ENCODE results near the gene CLCN6. TPM values are rescaled to one million over a fixed set of nuclear protein-coding genes. Genes with fewer than 3 reads are reported as not detected.

Gene CLCN6
- polyA plus RNA-seq, 4 donors, result 9.2 to 20.9 (median 12.1) TPM

DNA sequence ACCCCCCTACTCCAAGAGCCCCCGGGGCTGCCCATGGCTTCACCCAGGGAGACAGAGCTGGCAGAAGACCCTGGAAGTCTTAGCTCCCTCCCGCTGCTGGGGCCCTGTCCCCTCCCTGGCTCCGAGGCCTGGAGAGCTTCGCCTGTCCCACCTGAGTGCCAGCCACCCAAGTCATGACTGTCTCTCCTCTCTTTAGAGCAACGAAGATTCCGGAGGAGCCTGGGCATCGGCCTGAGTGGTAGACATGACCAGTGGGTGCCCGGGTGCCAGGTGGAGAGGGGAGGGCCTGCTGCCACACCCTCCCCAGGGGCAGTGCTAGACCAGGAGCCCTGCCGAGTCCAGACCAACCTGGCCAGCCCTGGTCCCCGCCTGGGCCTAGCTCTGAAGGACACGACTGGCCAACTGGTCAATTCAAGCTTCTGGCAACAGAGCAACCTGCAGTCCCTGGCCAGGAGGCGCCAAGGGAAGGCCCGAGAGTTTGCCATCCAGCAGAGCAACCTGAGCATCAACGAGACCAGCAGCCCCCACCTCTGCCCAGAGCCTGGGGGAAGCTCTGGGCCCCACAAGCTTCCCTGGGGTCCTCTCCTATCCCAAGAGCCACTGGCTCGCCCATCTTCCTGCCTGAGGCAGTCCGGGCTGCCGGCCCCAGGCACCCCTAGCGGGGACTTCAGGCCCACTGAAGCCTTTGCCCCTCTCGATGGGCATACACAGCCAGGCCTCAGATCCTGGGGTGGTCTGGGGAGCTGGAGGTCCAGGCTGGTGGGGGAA is 40.1 kb upstream of the CLCN6 start:
- H3K27ac ChIP-seq (ENCODE audit: low read depth in 1 of 3, low read length in 2 of 3), result no peak overlapping the region
- DNase-seq, result no peak

DNA sequence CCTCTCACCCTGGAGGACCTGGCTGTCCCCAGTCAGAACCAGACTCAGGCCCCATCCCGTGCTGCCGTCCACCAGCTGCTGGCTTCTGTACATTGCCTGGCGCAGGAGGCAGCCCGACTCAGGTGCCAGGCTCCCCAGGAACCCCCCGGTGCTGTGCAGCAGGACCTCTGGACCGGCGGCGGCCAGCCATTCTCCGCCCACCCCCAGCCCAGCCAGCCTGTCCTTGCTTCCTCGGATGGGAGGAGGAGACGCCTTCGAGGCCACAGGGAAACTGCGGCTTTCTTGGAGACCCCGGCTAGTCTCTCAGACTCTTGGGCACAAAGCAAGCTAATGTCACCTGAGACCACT is 39.6 kb upstream of the CLCN6 start:
- Histone ChIP-seq H3K27ac (ENCODE audit: low read depth in 1 of 3, low read length in 2 of 3) (no peak overlapping the region), H3K9me3 (ENCODE audit: control insufficient read depth in 2 of 2, insufficient read depth in 1 of 2, low read depth in 1 of 2, low read length in 1 of 2) (no peaks in the 10 kb centered on the region), H3K27me3 (ENCODE audit: control insufficient read depth in 3 of 3, insufficient read depth in 3 of 3, low read length in 3 of 3) (peaks cover 0 to 12% (median 2%) of the 10 kb centered on the region in 3 donors), H3K36me3 (ENCODE audit: control insufficient read depth in 3 of 3, insufficient read depth in 2 of 3, low read depth in 1 of 3, low read length in 3 of 3) (no peaks in the 10 kb centered on the region), H3K4me3 (ENCODE audit: low read depth in 1 of 3, low read length in 3 of 3) (no peak overlapping the region), H3K4me1 (ENCODE audit: control insufficient read depth in 3 of 3, insufficient read depth in 2 of 3, low read depth in 1 of 3, low read length in 2 of 3) (no peaks in the 10 kb centered on the region)
- WGBS, 3 donors, result 68 to 80% (median 76%) methylated on average over 14 of the region's 14 CpGs
- FAIRE-seq (no peak), DNase-seq (no peak)

More for the DNA sequence above, 40.1 kb upstream of the CLCN6 start:
- Histone ChIP-seq H3K9me3 (ENCODE audit: control insufficient read depth in 2 of 2, insufficient read depth in 1 of 2, low read depth in 1 of 2, low read length in 1 of 2) (no peaks in the 10 kb centered on the region), H3K36me3 (ENCODE audit: control insufficient read depth in 3 of 3, insufficient read depth in 2 of 3, low read depth in 1 of 3, low read length in 3 of 3) (no peaks in the 10 kb centered on the region), H3K4me1 (ENCODE audit: control insufficient read depth in 3 of 3, insufficient read depth in 2 of 3, low read depth in 1 of 3, low read length in 2 of 3) (no peaks in the 10 kb centered on the region), H3K4me3 (ENCODE audit: low read depth in 1 of 3, low read length in 3 of 3) (no peak overlapping the region), H3K27me3 (ENCODE audit: control insufficient read depth in 3 of 3, insufficient read depth in 3 of 3, low read length in 3 of 3) (peaks cover 0 to 16% (median 2%) of the 10 kb centered on the region in 3 donors)
- 76 to 86% (median 83%) methylated on average over 18 to 19 of the region's 19 CpGs for WGBS, 3 donors
- no peak for FAIRE-seq

DNA sequence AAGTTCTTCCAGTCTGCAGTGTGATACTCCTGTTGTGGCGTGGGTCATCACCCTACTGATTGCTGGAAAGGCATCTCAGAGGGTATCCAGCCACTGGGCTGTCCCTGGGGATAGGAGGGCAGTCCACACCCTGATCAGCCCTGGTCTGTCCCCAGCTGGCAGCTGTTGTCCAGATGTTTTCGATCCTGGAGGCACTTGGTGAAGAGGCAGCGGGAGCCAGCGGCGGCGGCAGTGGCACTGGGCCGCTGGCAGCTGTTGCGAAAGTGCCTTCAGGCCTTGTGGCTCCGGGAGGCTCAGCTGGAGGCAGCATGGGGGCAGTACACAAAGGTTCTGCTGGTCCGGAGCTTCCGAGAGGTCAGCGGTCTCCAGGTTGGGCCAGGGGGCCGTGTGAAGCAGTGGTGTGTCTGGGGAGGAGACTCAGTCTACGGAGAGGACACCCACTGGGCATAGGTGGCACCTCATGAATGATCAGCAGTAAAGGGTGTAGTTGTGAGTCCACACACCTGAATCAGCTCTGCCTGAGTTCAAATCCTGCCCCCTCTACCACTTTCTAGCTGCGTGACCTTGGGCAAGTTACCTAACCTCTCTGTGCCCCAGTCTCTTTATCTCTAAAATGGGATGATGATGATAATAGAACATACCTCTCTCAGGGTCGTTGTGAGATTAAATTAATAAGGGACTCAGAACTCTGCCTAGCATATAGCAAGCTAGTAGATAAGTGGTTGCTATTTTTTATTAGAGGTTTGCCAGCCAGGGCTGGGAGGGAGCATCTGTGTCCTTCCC is 37.9 kb upstream of the CLCN6 start:
- Histone ChIP-seq H3K27ac (ENCODE audit: low read depth in 1 of 3, low read length in 2 of 3) (no peak overlapping the region), H3K4me1 (ENCODE audit: control insufficient read depth in 3 of 3, insufficient read depth in 2 of 3, low read depth in 1 of 3, low read length in 2 of 3) (no peaks in the 10 kb centered on the region), H3K27me3 (ENCODE audit: control insufficient read depth in 3 of 3, insufficient read depth in 3 of 3, low read length in 3 of 3) (no peaks in the 10 kb centered on the region), H3K36me3 (ENCODE audit: control insufficient read depth in 3 of 3, insufficient read depth in 2 of 3, low read depth in 1 of 3, low read length in 3 of 3) (no peaks in the 10 kb centered on the region), H3K9me3 (ENCODE audit: control insufficient read depth in 2 of 2, insufficient read depth in 1 of 2, low read depth in 1 of 2, low read length in 1 of 2) (no peaks in the 10 kb centered on the region), H3K4me3 (ENCODE audit: low read depth in 1 of 3, low read length in 3 of 3) (no peak overlapping the region)
- WGBS, 3 donors, result 68 to 75% (median 69%) methylated on average over 16 of the region's 16 CpGs
- DNase-seq (no peak), FAIRE-seq (no peak)

DNA sequence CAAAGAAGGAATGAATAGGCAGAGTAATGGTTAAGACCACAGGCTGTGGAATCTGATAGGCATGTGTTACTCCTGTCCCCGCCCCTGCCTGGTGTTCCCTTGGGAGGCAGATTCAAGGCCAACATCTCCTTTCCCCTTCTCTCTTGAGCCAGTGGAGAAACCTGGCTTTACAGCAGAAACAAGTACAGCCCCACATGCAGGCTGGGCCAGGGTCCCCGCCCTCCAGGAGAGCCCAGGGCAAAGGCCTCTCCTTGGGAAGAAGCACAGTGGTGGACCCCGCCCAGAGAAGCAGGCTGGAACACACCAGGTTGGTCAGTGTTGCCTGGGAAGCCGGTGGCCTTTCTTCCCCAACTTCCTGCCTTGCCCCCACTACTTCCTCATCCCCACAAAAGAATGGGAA is 37.2 kb upstream of the CLCN6 start:
- H3K27ac ChIP-seq (ENCODE audit: low read depth in 1 of 3, low read length in 2 of 3), result no peak overlapping the region
- H3K9me3 ChIP-seq (ENCODE audit: control insufficient read depth in 2 of 2, insufficient read depth in 1 of 2, low read depth in 1 of 2, low read length in 1 of 2), result no peaks in the 10 kb centered on the region
- no peaks in the 10 kb centered on the region for H3K36me3 ChIP-seq (ENCODE audit: control insufficient read depth in 3 of 3, insufficient read depth in 2 of 3, low read depth in 1 of 3, low read length in 3 of 3)
- WGBS, 3 donors, result 19 to 43% (median 22%) methylated on average over 4 of the region's 4 CpGs
- no peaks in the 10 kb centered on the region for H3K27me3 ChIP-seq (ENCODE audit: control insufficient read depth in 3 of 3, insufficient read depth in 3 of 3, low read length in 3 of 3)
- H3K4me1 ChIP-seq (ENCODE audit: control insufficient read depth in 3 of 3, insufficient read depth in 2 of 3, low read depth in 1 of 3, low read length in 2 of 3), result no peaks in the 10 kb centered on the region
- FAIRE-seq (no peak), DNase-seq (no peak)
- no peak overlapping the region for H3K4me3 ChIP-seq (ENCODE audit: low read depth in 1 of 3, low read length in 3 of 3)

DNA sequence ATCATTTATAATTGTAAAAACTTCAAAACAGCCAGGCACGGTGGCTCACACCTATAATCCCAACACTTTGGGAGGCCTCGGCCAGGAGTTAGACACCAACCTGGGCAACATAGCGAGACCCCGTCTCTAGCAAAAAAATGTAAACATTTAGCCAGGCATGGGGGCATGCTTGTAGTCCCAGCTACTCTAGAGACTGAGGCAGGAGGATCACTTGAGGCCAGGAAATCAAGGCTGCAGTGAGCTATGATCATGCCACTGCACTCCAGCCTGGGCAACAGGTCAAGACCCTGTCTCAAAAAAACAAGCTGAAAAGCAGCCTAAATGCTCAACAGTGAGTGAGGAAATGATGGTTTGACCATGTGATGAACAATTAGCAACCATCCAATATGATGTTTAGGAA is 36.7 kb upstream of the CLCN6 start:
- H3K36me3 ChIP-seq (ENCODE audit: control insufficient read depth in 3 of 3, insufficient read depth in 2 of 3, low read depth in 1 of 3, low read length in 3 of 3), result no peaks in the 10 kb centered on the region
- WGBS, 3 donors, result 73 to 75% (median 74%) methylated on average over 4 of the region's 4 CpGs
- no peak overlapping the region for H3K4me3 ChIP-seq (ENCODE audit: low read depth in 1 of 3, low read length in 3 of 3)
- no peak for DNase-seq
- H3K4me1 ChIP-seq (ENCODE audit: control insufficient read depth in 3 of 3, insufficient read depth in 2 of 3, low read depth in 1 of 3, low read length in 2 of 3), result no peaks in the 10 kb centered on the region
- H3K27me3 ChIP-seq (ENCODE audit: control insufficient read depth in 3 of 3, insufficient read depth in 3 of 3, low read length in 3 of 3), result no peaks in the 10 kb centered on the region
- FAIRE-seq, result no peak
- H3K27ac ChIP-seq (ENCODE audit: low read depth in 1 of 3, low read length in 2 of 3), result no peak overlapping the region
- no peaks in the 10 kb centered on the region for H3K9me3 ChIP-seq (ENCODE audit: control insufficient read depth in 2 of 2, insufficient read depth in 1 of 2, low read depth in 1 of 2, low read length in 1 of 2)

DNA sequence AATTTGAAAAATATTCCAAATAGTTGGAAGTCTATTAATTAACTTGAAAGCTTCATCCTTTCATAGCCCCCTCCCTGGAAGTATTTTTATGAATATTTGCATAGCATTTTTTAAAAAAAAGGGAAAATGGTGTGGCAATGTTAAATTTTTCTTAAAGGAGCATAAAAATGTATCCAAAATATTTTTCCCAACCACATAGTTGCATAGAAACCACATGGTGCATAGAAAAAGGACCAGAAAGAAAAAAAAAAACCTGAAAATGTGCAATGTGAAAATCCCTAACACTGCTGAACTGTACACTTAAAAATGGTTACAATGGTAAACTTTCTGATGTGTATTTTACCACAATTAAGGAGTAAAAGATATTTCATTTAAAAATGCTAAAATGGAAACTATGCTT is 36.0 kb upstream of the CLCN6 start:
- Histone ChIP-seq H3K4me1 (ENCODE audit: control insufficient read depth in 3 of 3, insufficient read depth in 2 of 3, low read depth in 1 of 3, low read length in 2 of 3) (no peaks in the 10 kb centered on the region), H3K36me3 (ENCODE audit: control insufficient read depth in 3 of 3, insufficient read depth in 2 of 3, low read depth in 1 of 3, low read length in 3 of 3) (no peaks in the 10 kb centered on the region), H3K27ac (ENCODE audit: low read depth in 1 of 3, low read length in 2 of 3) (no peak overlapping the region), H3K27me3 (ENCODE audit: control insufficient read depth in 3 of 3, insufficient read depth in 3 of 3, low read length in 3 of 3) (no peaks in the 10 kb centered on the region), H3K4me3 (ENCODE audit: low read depth in 1 of 3, low read length in 3 of 3) (no peak overlapping the region), H3K9me3 (ENCODE audit: control insufficient read depth in 2 of 2, insufficient read depth in 1 of 2, low read depth in 1 of 2, low read length in 1 of 2) (no peaks in the 10 kb centered on the region)
- no peak for DNase-seq
- no peak for FAIRE-seq

DNA sequence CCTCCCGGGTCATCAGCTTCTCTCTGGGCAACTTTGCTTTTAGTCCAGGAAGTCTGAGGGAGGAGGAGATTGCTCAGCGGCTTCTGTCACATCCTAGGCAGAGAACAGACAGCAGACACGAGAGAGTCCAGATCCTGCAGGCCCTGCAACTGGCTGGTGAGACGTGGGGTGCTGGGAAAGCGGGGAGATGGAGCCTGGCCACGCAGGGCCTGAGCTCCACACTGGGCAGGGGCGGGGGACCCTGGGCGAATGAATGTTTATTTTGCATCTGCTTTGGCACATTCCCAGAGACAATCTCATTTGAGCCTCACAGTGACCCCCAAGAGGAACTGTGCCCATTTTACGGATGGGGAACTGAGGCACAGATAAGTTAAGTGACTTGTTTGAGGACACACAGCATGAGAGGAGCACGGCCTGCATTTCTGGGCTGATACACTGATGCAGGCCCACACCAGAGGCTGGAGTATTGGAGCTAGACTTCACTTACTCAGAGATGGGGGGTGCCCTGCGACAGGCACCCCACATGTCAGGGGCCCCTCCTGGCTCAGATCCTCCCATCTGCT is 34.4 kb upstream of the CLCN6 start:
- Histone ChIP-seq H3K36me3 (ENCODE audit: control insufficient read depth in 3 of 3, insufficient read depth in 2 of 3, low read depth in 1 of 3, low read length in 3 of 3) (no peaks in the 10 kb centered on the region), H3K4me3 (ENCODE audit: low read depth in 1 of 3, low read length in 3 of 3) (no peak overlapping the region), H3K27ac (ENCODE audit: low read depth in 1 of 3, low read length in 2 of 3) (no peak overlapping the region), H3K9me3 (ENCODE audit: control insufficient read depth in 2 of 2, insufficient read depth in 1 of 2, low read depth in 1 of 2, low read length in 1 of 2) (no peaks in the 10 kb centered on the region), H3K27me3 (ENCODE audit: control insufficient read depth in 3 of 3, insufficient read depth in 3 of 3, low read length in 3 of 3) (no peaks in the 10 kb centered on the region), H3K4me1 (ENCODE audit: control insufficient read depth in 3 of 3, insufficient read depth in 2 of 3, low read depth in 1 of 3, low read length in 2 of 3) (no peaks in the 10 kb centered on the region)
- FAIRE-seq, result no peak
- DNase-seq, result no peak
- WGBS, 3 donors, result 60 to 63% (median 63%) methylated on average over 11 of the region's 11 CpGs

DNA sequence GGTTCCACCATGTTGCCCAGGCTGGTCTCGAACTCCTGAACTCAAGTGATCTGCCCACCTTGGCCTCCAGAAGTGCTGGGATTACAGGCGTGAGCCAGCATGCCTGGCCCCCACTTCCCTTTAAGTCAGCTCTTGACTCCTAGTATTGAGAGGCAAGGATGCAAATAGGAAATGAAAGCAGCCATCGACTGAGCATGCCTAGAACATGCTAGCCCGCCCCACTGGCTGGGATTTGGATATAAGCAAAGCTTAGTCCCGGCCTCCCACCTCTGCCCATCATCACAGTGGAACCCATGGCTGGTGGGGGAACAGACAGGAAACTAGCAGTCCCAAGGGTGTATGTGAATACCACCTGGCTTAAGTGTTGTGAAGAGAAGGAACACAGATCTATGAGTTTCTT is 33.5 kb upstream of the CLCN6 start:
- Histone ChIP-seq H3K4me1 (ENCODE audit: control insufficient read depth in 3 of 3, insufficient read depth in 2 of 3, low read depth in 1 of 3, low read length in 2 of 3) (no peaks in the 10 kb centered on the region), H3K27ac (ENCODE audit: low read depth in 1 of 3, low read length in 2 of 3) (no peak overlapping the region), H3K36me3 (ENCODE audit: control insufficient read depth in 3 of 3, insufficient read depth in 2 of 3, low read depth in 1 of 3, low read length in 3 of 3) (no peaks in the 10 kb centered on the region), H3K4me3 (ENCODE audit: low read depth in 1 of 3, low read length in 3 of 3) (no peak overlapping the region), H3K9me3 (ENCODE audit: control insufficient read depth in 2 of 2, insufficient read depth in 1 of 2, low read depth in 1 of 2, low read length in 1 of 2) (no peaks in the 10 kb centered on the region), H3K27me3 (ENCODE audit: control insufficient read depth in 3 of 3, insufficient read depth in 3 of 3, low read length in 3 of 3) (no peaks in the 10 kb centered on the region)
- FAIRE-seq (no peak), DNase-seq (no peak)
- 64 to 70% (median 70%) methylated on average over 5 of the region's 5 CpGs for WGBS, 3 donors

Measured in small intestine (tissue), 7 donors.